T follicular helper cell (primary cell): ENCODE measurements around the gene CTNNA1.

Experiments used
- DNase-seq: peaks from one replicate; pipeline ENCODE4 v3.0.0-alpha.2; 2020; ENCODE audit warnings: low read depth

CTNNA1 gene

GRCh38 chr5:138949988-138950387, 196.8 kb downstream of the CTNNA1 start:
- no peak for DNase-seq

GRCh38 chr5:138950421-138951031, 197.3 kb downstream of the CTNNA1 start:
- no peak for DNase-seq

GRCh38 chr5:138951091-138951985, 198.1 kb downstream of the CTNNA1 start:
- DNase-seq, result no peak

- DNase-seq, result no peak
These were observed 198.9 kb downstream of the CTNNA1 start for GRCh38 chr5:138951986-138952735.

- DNase-seq, result no peak
These were observed 199.7 kb downstream of the CTNNA1 start for GRCh38 chr5:138952962-138953361.

- no peak for DNase-seq
These were observed 200.4 kb downstream of the CTNNA1 start for GRCh38 chr5:138953387-138954256.

- no peak for DNase-seq
These were observed 201.2 kb downstream of the CTNNA1 start for GRCh38 chr5:138954257-138955012.

- DNase-seq, result no peak
These were observed 201.9 kb downstream of the CTNNA1 start for GRCh38 chr5:138955013-138955660.

- DNase-seq, result no peak
These were observed 202.6 kb downstream of the CTNNA1 start for GRCh38 chr5:138955671-138956295.

- DNase-seq, result no peak
These were observed 203.6 kb downstream of the CTNNA1 start for GRCh38 chr5:138956801-138957200.

- no peak for DNase-seq
These were observed 207.0 kb downstream of the CTNNA1 start for GRCh38 chr5:138960145-138960692.

- DNase-seq, result no peak
These were observed 208.0 kb downstream of the CTNNA1 start for GRCh38 chr5:138961221-138961620.

- DNase-seq, result no peak
These were observed 208.5 kb downstream of the CTNNA1 start for GRCh38 chr5:138961729-138962128.

GRCh38 chr5:138962614-138963370, 209.6 kb downstream of the CTNNA1 start:
- no peak for DNase-seq

GRCh38 chr5:138963763-138964371, 210.6 kb downstream of the CTNNA1 start:
- DNase-seq, result no peak

- no peak for DNase-seq
These were observed 211.5 kb downstream of the CTNNA1 start for GRCh38 chr5:138964647-138965201.

GRCh38 chr5:138965626-138966025, 212.4 kb downstream of the CTNNA1 start:
- no peak for DNase-seq
